OCI-LY7 (cell line): ENCODE measurements around the gene CDX1. TPM values are rescaled to one million over a fixed set of nuclear protein-coding genes. Genes with fewer than 3 reads are reported as not detected.
A peak's percentile ranks its signal among the peaks of the same experiment; 100 is the strongest.

Experiments used
- BruUV-seq: library from RNA; stranded (reverse); fragments of 400-500 nt; replicated peaks from 2 replicates; lab custom pipeline; 2021; lab: Mats Ljungman, UMichigan
- CTCF ChIA-PET: fragments of 300-600 bp; sonication (Branson Sonifier 250); formaldehyde crosslinking; loops from one replicate; lab custom pipeline; 2022; ENCODE audit warnings: antibody characterized with exemption; ENCODE audit not compliant: unreplicated experiment; lab: Charles Lee
- POLR2A ChIA-PET: fragments of 300-600 bp; sonication (Branson Sonifier 250); formaldehyde crosslinking; loops from one replicate; lab custom pipeline; 2022; ENCODE audit warnings: antibody characterized with exemption; lab: Charles Lee
- DNase-seq: peaks from one replicate; pipeline ENCODE4 v3.0.0-alpha.2; 2015; ENCODE audit warnings: low spot score
- H2AFZ ChIP-seq: fragments of 200-600 bp; sonication (generic), shearing (Covaris generic); 2 replicates; pipeline ENCODE4 v1.6.1; 2014; ENCODE audit warnings: mild to moderate bottlenecking, antibody characterized with exemption, low read length, moderate library complexity
- H3K27ac ChIP-seq: fragments of 200-600 bp; sonication (generic); 2 replicates; pipeline ENCODE4 v1.5.1; 2014; ENCODE audit warnings: mixed run types, low read depth, mild to moderate bottlenecking, moderate library complexity, low read length, inconsistent platforms; ENCODE audit not compliant: poor library complexity, severe bottlenecking
- H3K36me3 ChIP-seq: fragments of 200-600 bp; sonication (generic); 2 replicates; pipeline ENCODE4 v1.6.1; 2014; ENCODE audit warnings: mild to moderate bottlenecking, antibody characterized with exemption, low read length, moderate library complexity, mixed read lengths; ENCODE audit not compliant: insufficient read depth
- H3K4me1 ChIP-seq: fragments of 200-600 bp; sonication (generic); 2 replicates; pipeline ENCODE4 v1.5.1; 2014; ENCODE audit warnings: mild to moderate bottlenecking, low read length; ENCODE audit not compliant: insufficient read depth, poor library complexity, severe bottlenecking
- H3K4me2 ChIP-seq: fragments of 200-600 bp; sonication (generic); 2 replicates; pipeline ENCODE4 v1.6.1; 2014; ENCODE audit warnings: mild to moderate bottlenecking, low read length
- H3K4me3 ChIP-seq: fragments of 200-600 bp; sonication (generic); 2 replicates; pipeline ENCODE4 v1.5.1; 2014; ENCODE audit warnings: mild to moderate bottlenecking, low read depth, low read length; ENCODE audit not compliant: poor library complexity, severe bottlenecking
- H3K79me2 ChIP-seq: fragments of 200-600 bp; sonication (generic); 2 replicates; pipeline ENCODE4 v1.6.1; 2016; ENCODE audit warnings: low read depth, mild to moderate bottlenecking, low read length, moderate library complexity, mixed read lengths; ENCODE audit not compliant: insufficient read depth
- H3K9me2 ChIP-seq: fragments of 200-600 bp; sonication (generic); 2 replicates; pipeline ENCODE4 v1.6.1; 2016; ENCODE audit warnings: mild to moderate bottlenecking, low read length, mixed read lengths; ENCODE audit not compliant: insufficient read depth
- H3K9me3 ChIP-seq: fragments of 200-600 bp; sonication (generic); 2 replicates; pipeline ENCODE4 v1.6.1; 2014; ENCODE audit warnings: mild to moderate bottlenecking, mixed run types, low read length, mixed read lengths
- H4K20me1 ChIP-seq: fragments of 200-600 bp; sonication (generic); 2 replicates; pipeline ENCODE4 v1.6.1; 2014; ENCODE audit warnings: mild to moderate bottlenecking, antibody characterized with exemption, low read length, moderate library complexity, mixed read lengths; ENCODE audit not compliant: insufficient read depth
- CTCF ChIP-seq: fragments of 200-600 bp; sonication (generic); conservative IDR thresholded peaks from 2 replicates; pipeline ENCODE4 v1.5.1; 2014; ENCODE audit warnings: mild to moderate bottlenecking, antibody characterized with exemption, low read length, moderate library complexity, mixed read lengths
- EZH2phosphoT487 ChIP-seq: fragments of 200-600 bp; sonication (generic); IDR thresholded peaks from 2 replicates; pipeline ENCODE4 v1.6.1; 2018; ENCODE audit warnings: low read depth, borderline replicate concordance, mild to moderate bottlenecking, mixed run types, antibody characterized with exemption, low read length, moderate library complexity, mixed read lengths
- intact Hi-C: fragments of 100-400 bp; cut with micrococcal nuclease; formaldehyde crosslinking; loops from one replicate; pipeline ENCODE4 v1.10.0; 2022; ENCODE audit not compliant: unreplicated experiment
- total RNA-seq, 2 experiments: library from RNA; depleted of rRNA in 1 of 2; stranded (reverse); fragments of >200 nt in 1 of 2; shearing (Covaris generic) in 1 of 2; gene quantifications; 2 replicates each; pipeline ENCODE4 v1.2.3, GENCODE V29; 2014 to 2022

The CDX1 gene
- total RNA-seq, 2 experiments from 2014 or later, result not detected

DNA sequence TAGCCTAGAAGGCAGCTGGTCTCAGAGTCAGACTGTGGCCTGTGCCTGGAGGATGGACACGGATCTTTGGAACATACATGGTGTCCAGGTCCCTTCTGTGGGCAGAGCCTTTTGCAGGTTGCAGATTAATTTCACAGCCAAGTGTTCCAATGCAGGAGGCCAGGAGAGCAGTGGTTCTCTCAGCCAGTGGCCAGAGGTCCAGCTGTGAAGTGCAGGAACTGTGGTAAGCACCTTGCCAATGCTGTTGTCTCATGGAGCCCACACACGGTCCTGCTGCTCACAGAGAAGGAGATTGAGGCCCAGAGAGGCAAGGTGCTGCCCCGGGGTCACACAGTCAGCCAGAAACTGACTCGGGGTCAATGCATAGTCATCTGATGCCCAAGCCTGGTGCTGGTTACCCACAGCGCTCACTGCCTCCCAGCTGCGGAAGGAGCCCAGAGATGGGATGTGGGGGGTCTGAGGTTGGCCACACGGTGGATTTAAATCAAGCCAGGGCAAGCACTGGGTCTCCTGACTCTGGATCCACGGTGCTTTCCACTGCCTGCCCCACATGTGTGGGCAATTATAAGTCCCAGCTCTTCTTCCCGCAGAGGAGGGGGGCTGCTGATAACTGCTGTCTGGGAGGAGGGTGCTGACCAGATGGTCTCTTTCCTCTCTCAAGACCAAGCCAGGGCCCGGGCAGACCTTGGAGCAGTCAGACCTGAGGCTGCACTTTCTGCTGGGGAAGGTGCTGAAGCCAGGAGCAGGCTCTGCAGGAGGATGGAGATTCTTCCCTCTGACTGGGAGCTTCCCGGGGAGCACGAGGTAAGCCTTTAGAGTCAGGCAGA, 13.7 kb upstream of the CDX1 start:
- H3K9me3 ChIP-seq, result no peaks in the 10 kb centered on the region
- H4K20me1 ChIP-seq, result no peaks in the 10 kb centered on the region
- no peak for DNase-seq
- H3K79me2 ChIP-seq, result no peaks in the 10 kb centered on the region
- ChIA-PET CTCF (no interaction called here), POLR2A (no interaction called here)
- intact Hi-C loops, result no loop called here
- no peak overlapping the region for H3K27ac ChIP-seq
- H3K4me2 ChIP-seq, result no peak overlapping the region
- H2AFZ ChIP-seq, result no peak overlapping the region
- no peaks in the 10 kb centered on the region for H3K36me3 ChIP-seq
- H3K4me3 ChIP-seq, result no peak overlapping the region
- H3K9me2 ChIP-seq, result no peaks in the 10 kb centered on the region
- TF ChIP-seq CTCF (no peak), EZH2phosphoT487 (no peak)
- no TSS peak for BruUV-seq
- H3K4me1 ChIP-seq, result peaks cover 6% of the 10 kb centered on the region

DNA sequence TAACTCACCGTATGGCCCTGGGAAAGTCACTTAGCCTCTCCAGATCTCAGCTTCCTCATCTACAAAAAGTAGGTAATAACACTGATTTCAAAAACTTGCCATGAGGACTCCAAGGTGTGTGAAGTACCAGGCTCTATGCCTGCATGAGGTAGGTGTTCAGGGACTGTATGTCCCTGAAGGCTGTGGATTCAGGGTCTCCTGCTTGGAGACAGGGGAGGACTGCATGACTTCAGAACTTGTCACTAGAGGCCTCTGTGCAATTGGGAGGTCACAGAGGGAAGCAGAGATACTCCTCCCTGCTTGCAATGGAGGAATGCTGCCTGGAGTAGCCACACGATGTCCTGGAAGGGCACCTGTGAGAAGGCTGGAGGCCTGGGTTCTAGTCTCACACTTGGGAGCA, 13.1 kb upstream of the CDX1 start:
- Histone ChIP-seq H3K4me1 (peaks cover 6% of the 10 kb centered on the region), H3K4me3 (no peak overlapping the region), H3K79me2 (no peaks in the 10 kb centered on the region), H4K20me1 (no peaks in the 10 kb centered on the region), H2AFZ (no peak overlapping the region), H3K36me3 (no peaks in the 10 kb centered on the region), H3K9me3 (no peaks in the 10 kb centered on the region), H3K27ac (no peak overlapping the region), H3K9me2 (no peaks in the 10 kb centered on the region), H3K4me2 (no peak overlapping the region)
- no peak for TF ChIP-seq CTCF
- TF ChIP-seq EZH2phosphoT487, result no peak
- DNase-seq, result no peak
- ChIA-PET CTCF (no interaction called here), POLR2A (no interaction called here)
- intact Hi-C loops, result no loop called here
- no TSS peak for BruUV-seq

DNA sequence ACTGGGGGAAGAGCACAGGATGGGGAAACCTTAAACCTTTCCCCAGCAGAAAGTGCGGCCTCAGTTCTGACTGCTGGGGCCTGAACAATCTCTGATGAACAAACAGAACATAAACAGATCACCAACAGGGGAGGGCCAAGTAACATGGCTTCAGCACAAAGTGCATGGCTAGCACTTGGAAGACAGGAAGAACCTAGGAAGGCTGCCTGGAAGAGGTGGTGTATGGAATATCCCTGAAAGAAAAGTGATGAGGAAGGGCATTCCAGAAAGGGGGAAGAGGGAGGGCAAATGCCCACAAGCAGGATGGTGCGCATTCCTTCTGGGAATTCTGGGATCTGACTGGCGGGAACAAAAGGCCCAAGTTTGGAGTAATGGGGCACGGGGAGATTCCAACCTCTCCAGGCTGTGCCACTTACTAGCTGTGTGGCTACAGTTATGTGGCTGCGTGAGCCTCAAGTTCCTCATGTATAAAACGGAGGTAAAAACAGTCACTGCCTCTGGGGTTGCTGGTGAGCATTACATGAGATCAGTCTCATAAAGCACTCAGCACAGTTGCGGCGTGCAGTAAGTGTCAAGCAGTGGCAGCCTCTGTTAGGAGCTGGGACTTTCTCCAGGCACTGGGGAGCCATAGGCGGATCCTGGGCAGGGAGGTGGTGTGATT, 12.5 kb upstream of the CDX1 start:
- ChIA-PET POLR2A (no interaction called here), CTCF (no interaction called here)
- intact Hi-C loops, result no loop called here
- no peaks in the 10 kb centered on the region for H4K20me1 ChIP-seq
- no peaks in the 10 kb centered on the region for H3K9me3 ChIP-seq
- DNase-seq, result peak; percentile 51
- TF ChIP-seq EZH2phosphoT487 (no peak), CTCF (peak; percentile 21; the same call in 1 of the 2 replicates)
- H3K27ac ChIP-seq, result no peak overlapping the region
- BruUV-seq, result no TSS peak
- H3K36me3 ChIP-seq, result no peaks in the 10 kb centered on the region
- no peaks in the 10 kb centered on the region for H3K9me2 ChIP-seq
- no peak overlapping the region for H3K4me3 ChIP-seq
- no peak overlapping the region for H2AFZ ChIP-seq
- no peak overlapping the region for H3K4me2 ChIP-seq
- peaks cover 6% of the 10 kb centered on the region for H3K4me1 ChIP-seq
- no peaks in the 10 kb centered on the region for H3K79me2 ChIP-seq
